Measurements from ENCODE around the gene CAPN11. TPM values are rescaled to one million over a fixed set of nuclear protein-coding genes. Genes with fewer than 3 reads are reported as not detected.

Gene CAPN11
- total and polyA plus RNA-seq, 2 experiments from 2014 or later, result 1.1 to 1.7 TPM

DNA sequence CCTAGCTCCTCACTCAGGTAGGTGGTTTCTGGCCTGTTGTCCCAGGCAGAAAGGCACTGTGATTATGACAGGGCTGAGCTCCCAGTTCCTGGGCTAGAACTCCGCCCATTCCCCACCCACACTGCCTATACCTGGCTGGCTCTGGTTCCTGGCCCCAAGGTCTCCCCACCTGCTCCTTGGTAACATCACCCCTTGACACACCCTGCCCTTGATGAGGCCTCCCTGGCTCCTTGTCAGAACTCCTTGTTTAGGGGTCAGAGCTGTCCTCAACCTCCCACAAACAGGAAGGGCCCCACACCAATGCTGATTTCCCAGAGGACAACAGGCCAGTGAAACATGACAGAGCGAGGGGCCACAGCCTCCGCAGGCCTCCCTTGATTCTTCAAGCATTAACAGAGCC is 42.6 kb downstream of the CAPN11 start:
- Histone ChIP-seq H2AFZ (peak overlapping the region; percentile 66; the same call in 1 of the 2 replicates), H3K4me1 (ENCODE audit: insufficient read depth) (peaks cover 48% of the 10 kb centered on the region), H3K4me3 (no peak overlapping the region), H3K79me2 (replicated peaks; ENCODE audit: insufficient read depth) (no peaks in the 10 kb centered on the region), H4K20me1 (replicated peaks; ENCODE audit: insufficient read depth) (no peaks in the 10 kb centered on the region), H3K27me3 (ENCODE audit: insufficient read depth) (no peaks in the 10 kb centered on the region), H3F3A (replicated peaks; ENCODE audit: low read depth) (0 out of 2 replicates have a peak, but pooled peaks cover 3% of the 10 kb centered on the region), H3K4me2 (no peak overlapping the region), H3K9me2 (ENCODE audit: insufficient read depth) (no peaks in the 10 kb centered on the region), H3K36me3 (ENCODE audit: insufficient read depth) (no peaks in the 10 kb centered on the region), H3K27ac (ENCODE audit: low read depth) (no peak overlapping the region)
- Mint-ChIP-seq H3K4me3 (no peak overlapping the region; the same call in 2 of the 3 replicates), H3K36me3 (ENCODE audit: low read depth) (no peaks in the 10 kb centered on the region), H3K9me3 (no peaks in the 10 kb centered on the region), H3K27me3 (ENCODE audit: insufficient read depth, low read depth, poor library complexity) (peaks cover 8% of the 10 kb centered on the region), H3K27ac (peak overlapping the region; percentile 94; the same call in 1 of the 2 replicates), H3K4me1 (peaks cover 44% of the 10 kb centered on the region)
- no peak for TF ChIP-seq JUNB (IDR thresholded peaks at IDR 0.05; ENCODE audit: unreplicated experiment)
- TF ChIP-seq EZH2 (IDR thresholded peaks at IDR 0.05; ENCODE audit: low read depth, unreplicated experiment), result no peak
- no peak for TF ChIP-seq NANOG (IDR thresholded peaks at IDR 0.05; ENCODE audit: borderline replicate concordance)
- TF ChIP-seq ZNF331 (CRISPR knock-in tag; IDR thresholded peaks at IDR 0.05; ENCODE audit: low read depth), result no peak
- TF ChIP-seq, protein P1, sequence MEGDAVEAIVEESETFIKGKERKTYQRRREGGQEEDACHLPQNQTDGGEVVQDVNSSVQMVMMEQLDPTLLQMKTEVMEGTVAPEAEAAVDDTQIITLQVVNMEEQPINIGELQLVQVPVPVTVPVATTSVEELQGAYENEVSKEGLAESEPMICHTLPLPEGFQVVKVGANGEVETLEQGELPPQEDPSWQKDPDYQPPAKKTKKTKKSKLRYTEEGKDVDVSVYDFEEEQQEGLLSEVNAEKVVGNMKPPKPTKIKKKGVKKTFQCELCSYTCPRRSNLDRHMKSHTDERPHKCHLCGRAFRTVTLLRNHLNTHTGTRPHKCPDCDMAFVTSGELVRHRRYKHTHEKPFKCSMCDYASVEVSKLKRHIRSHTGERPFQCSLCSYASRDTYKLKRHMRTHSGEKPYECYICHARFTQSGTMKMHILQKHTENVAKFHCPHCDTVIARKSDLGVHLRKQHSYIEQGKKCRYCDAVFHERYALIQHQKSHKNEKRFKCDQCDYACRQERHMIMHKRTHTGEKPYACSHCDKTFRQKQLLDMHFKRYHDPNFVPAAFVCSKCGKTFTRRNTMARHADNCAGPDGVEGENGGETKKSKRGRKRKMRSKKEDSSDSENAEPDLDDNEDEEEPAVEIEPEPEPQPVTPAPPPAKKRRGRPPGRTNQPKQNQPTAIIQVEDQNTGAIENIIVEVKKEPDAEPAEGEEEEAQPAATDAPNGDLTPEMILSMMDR (conservative IDR thresholded peaks at IDR 0.05; ENCODE audit: low read depth in 2 of 2), result no peak
- TF ChIP-seq, protein P2, sequence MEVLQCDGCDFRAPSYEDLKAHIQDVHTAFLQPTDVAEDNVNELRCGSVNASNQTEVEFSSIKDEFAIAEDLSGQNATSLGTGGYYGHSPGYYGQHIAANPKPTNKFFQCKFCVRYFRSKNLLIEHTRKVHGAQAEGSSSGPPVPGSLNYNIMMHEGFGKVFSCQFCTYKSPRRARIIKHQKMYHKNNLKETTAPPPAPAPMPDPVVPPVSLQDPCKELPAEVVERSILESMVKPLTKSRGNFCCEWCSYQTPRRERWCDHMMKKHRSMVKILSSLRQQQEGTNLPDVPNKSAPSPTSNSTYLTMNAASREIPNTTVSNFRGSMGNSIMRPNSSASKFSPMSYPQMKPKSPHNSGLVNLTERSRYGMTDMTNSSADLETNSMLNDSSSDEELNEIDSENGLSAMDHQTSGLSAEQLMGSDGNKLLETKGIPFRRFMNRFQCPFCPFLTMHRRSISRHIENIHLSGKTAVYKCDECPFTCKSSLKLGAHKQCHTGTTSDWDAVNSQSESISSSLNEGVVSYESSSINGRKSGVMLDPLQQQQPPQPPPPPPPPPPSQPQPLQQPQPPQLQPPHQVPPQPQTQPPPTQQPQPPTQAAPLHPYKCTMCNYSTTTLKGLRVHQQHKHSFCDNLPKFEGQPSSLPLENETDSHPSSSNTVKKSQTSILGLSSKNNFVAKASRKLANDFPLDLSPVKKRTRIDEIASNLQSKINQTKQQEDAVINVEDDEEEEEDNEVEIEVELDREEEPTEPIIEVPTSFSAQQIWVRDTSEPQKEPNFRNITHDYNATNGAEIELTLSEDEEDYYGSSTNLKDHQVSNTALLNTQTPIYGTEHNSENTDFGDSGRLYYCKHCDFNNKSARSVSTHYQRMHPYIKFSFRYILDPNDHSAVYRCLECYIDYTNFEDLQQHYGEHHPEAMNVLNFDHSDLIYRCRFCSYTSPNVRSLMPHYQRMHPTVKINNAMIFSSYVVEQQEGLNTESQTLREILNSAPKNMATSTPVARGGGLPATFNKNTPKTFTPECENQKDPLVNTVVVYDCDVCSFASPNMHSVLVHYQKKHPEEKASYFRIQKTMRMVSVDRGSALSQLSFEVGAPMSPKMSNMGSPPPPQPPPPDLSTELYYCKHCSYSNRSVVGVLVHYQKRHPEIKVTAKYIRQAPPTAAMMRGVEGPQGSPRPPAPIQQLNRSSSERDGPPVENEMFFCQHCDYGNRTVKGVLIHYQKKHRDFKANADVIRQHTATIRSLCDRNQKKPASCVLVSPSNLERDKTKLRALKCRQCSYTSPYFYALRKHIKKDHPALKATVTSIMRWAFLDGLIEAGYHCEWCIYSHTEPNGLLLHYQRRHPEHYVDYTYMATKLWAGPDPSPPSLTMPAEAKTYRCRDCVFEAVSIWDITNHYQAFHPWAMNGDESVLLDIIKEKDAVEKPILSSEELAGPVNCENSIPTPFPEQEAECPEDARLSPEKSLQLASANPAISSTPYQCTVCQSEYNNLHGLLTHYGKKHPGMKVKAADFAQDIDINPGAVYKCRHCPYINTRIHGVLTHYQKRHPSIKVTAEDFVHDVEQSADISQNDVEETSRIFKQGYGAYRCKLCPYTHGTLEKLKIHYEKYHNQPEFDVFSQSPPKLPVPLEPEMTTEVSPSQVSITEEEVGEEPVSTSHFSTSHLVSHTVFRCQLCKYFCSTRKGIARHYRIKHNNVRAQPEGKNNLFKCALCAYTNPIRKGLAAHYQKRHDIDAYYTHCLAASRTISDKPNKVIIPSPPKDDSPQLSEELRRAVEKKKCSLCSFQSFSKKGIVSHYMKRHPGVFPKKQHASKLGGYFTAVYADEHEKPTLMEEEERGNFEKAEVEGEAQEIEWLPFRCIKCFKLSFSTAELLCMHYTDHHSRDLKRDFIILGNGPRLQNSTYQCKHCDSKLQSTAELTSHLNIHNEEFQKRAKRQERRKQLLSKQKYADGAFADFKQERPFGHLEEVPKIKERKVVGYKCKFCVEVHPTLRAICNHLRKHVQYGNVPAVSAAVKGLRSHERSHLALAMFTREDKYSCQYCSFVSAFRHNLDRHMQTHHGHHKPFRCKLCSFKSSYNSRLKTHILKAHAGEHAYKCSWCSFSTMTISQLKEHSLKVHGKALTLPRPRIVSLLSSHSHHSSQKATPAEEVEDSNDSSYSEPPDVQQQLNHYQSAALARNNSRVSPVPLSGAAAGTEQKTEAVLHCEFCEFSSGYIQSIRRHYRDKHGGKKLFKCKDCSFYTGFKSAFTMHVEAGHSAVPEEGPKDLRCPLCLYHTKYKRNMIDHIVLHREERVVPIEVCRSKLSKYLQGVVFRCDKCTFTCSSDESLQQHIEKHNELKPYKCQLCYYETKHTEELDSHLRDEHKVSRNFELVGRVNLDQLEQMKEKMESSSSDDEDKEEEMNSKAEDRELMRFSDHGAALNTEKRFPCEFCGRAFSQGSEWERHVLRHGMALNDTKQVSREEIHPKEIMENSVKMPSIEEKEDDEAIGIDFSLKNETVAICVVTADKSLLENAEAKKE (CRISPR knock-in tag; IDR thresholded peaks at IDR 0.05), result no peak
- TF ChIP-seq CREB1 (CRISPR knock-in tag; IDR thresholded peaks at IDR 0.05; ENCODE audit: low read depth), result no peak
- TF ChIP-seq EZH2phosphoT487 (IDR thresholded peaks at IDR 0.05; ENCODE audit: unreplicated experiment), result no peak
- no peak for TF ChIP-seq STAT1 (IDR thresholded peaks at IDR 0.05; ENCODE audit: unreplicated experiment)
- no peak for TF ChIP-seq POLR2AphosphoS5 (IDR thresholded peaks at IDR 0.05; ENCODE audit: low read depth)
- TF ChIP-seq ZNF114 (CRISPR knock-in tag; IDR thresholded peaks at IDR 0.05), result no peak
- TF ChIP-seq, protein P3, sequence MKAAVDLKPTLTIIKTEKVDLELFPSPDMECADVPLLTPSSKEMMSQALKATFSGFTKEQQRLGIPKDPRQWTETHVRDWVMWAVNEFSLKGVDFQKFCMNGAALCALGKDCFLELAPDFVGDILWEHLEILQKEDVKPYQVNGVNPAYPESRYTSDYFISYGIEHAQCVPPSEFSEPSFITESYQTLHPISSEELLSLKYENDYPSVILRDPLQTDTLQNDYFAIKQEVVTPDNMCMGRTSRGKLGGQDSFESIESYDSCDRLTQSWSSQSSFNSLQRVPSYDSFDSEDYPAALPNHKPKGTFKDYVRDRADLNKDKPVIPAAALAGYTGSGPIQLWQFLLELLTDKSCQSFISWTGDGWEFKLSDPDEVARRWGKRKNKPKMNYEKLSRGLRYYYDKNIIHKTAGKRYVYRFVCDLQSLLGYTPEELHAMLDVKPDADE (IDR thresholded peaks at IDR 0.05), result no peak
- TF ChIP-seq, protein P4, sequence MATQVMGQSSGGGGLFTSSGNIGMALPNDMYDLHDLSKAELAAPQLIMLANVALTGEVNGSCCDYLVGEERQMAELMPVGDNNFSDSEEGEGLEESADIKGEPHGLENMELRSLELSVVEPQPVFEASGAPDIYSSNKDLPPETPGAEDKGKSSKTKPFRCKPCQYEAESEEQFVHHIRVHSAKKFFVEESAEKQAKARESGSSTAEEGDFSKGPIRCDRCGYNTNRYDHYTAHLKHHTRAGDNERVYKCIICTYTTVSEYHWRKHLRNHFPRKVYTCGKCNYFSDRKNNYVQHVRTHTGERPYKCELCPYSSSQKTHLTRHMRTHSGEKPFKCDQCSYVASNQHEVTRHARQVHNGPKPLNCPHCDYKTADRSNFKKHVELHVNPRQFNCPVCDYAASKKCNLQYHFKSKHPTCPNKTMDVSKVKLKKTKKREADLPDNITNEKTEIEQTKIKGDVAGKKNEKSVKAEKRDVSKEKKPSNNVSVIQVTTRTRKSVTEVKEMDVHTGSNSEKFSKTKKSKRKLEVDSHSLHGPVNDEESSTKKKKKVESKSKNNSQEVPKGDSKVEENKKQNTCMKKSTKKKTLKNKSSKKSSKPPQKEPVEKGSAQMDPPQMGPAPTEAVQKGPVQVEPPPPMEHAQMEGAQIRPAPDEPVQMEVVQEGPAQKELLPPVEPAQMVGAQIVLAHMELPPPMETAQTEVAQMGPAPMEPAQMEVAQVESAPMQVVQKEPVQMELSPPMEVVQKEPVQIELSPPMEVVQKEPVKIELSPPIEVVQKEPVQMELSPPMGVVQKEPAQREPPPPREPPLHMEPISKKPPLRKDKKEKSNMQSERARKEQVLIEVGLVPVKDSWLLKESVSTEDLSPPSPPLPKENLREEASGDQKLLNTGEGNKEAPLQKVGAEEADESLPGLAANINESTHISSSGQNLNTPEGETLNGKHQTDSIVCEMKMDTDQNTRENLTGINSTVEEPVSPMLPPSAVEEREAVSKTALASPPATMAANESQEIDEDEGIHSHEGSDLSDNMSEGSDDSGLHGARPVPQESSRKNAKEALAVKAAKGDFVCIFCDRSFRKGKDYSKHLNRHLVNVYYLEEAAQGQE (IDR thresholded peaks at IDR 0.05; ENCODE audit: unreplicated experiment), result no peak
- ATAC-seq, result no peak; the same call in 2 of the 3 replicates
- DNase-seq (ENCODE audit: low spot score), result no peak

All from GM23338 (cell line).